HepG2 (cell line): Measurements from ENCODE around the gene OTUD4. TPM values are rescaled to one million over a fixed set of nuclear protein-coding genes. Genes with fewer than 3 reads are reported as not detected.

Experiments
- polyA plus RNA-seq, 8 experiments: library from polyadenylated mRNA; depleted of rRNA in 3 of 8; stranded (reverse) in 7 of 8; unstranded in 1 of 8; fragments of >200 nt; fragmentation: Illumina TruSeq in 4 of 8; extraction: Trizol in 4 of 8; gene quantifications; 2 replicates each; pipeline versions ENCODE4 v1.2.1 to v1.2.3, GENCODE V29; 2011 to 2016; ENCODE audit warnings: low read depth in 4 of 8, missing spikeins in 1 of 8, mixed read lengths in 1 of 8; ENCODE audit not compliant: insufficient read depth in 1 of 8
- small RNA-seq, 3 experiments: library from RNA; depleted of rRNA; stranded (forward); fragments of <200 nt; gene quantifications; one replicate each; pipeline ENCODE3, GENCODE V24; 2012; ENCODE audit warnings: low read depth in 2 of 3, low replicate concordance in 1 of 3; ENCODE audit not compliant: insufficient read length in 3 of 3, insufficient read depth in 2 of 3
- total RNA-seq, 5 experiments: library from RNA; depleted of rRNA; stranded (reverse); fragments of >200 nt; fragmentation: Illumina TruSeq; extraction: Trizol; gene quantifications; 2 replicates each; pipeline ENCODE4 v1.2.3, GENCODE V29; 2016; ENCODE audit warnings: low read depth in 1 of 5

Gene OTUD4
- total and polyA plus RNA-seq, 2 of the 13 experiments (the other 11 are each of a cell fraction or from before 2014, with no cell fraction given), result 16.1 to 18.0 TPM

Small RNAs within 50 kb of the gene (small RNA-seq; reads per million reads assigned to genes)
- gene RF00019, result 0 reads per million in 3 experiments

Other genes with a start within 250 kb of the OTUD4 start
- gene ANAPC10, start 82.4 kb downstream of the OTUD4 start, total RNA-seq (2016; rRNA removed; fragmentation: Illumina TruSeq; extraction: Trizol), result 32.7 and 37.8 TPM in 2 replicates
- gene ANAPC10, start 82.4 kb downstream of the OTUD4 start, polyA plus RNA-seq (2011; rRNA removed), result 16.8 and 21.9 TPM in 2 replicates
- 139 and 226 TPM in 2 replicates for gene ABCE1, start 82.3 kb downstream of the OTUD4 start, total RNA-seq (2016; rRNA removed; fragmentation: Illumina TruSeq; extraction: Trizol)
- 50.4 and 50.8 TPM in 2 replicates for gene ABCE1, start 82.3 kb downstream of the OTUD4 start, polyA plus RNA-seq (2011; rRNA removed)